ENCODE measurements around the gene RGS19. TPM values are rescaled to one million over a fixed set of nuclear protein-coding genes. Genes with fewer than 3 reads are reported as not detected.

Gene RGS19
- total RNA-seq, 1 donor from 2014 or later: 7.6 TPM

GRCh38 chr20:64035066-64035932, 44.0 kb downstream of the RGS19 start:
- H3K36me3 Mint-ChIP-seq (ENCODE audit: insufficient read depth): peaks cover 15% of the 10 kb centered on the region
- H3K27ac Mint-ChIP-seq: no peak overlapping the region
- no peak for DNase-seq (ENCODE audit: low spot score, unreplicated experiment)
- H3K9me3 Mint-ChIP-seq (ENCODE audit: low read depth): no peaks in the 10 kb centered on the region
- peaks cover 9% of the 10 kb centered on the region for H3K27me3 Mint-ChIP-seq
- peaks cover 20% of the 10 kb centered on the region for H3K4me1 Mint-ChIP-seq (ENCODE audit: low read depth)
- no peak for TF ChIP-seq CTCF (IDR thresholded peaks at IDR 0.05; ENCODE audit: unreplicated experiment)
- no peak overlapping the region for H3K4me3 Mint-ChIP-seq (ENCODE audit: low read depth)

GRCh38 chr20:64033981-64034493, 45.3 kb downstream of the RGS19 start:
- H3K4me3 Mint-ChIP-seq (ENCODE audit: low read depth): no peak overlapping the region
- DNase-seq (ENCODE audit: low spot score, unreplicated experiment): no peak
- H3K4me1 Mint-ChIP-seq (ENCODE audit: low read depth): peaks cover 19% of the 10 kb centered on the region
- H3K36me3 Mint-ChIP-seq (ENCODE audit: insufficient read depth): peaks cover 17% of the 10 kb centered on the region
- no peak for TF ChIP-seq CTCF (IDR thresholded peaks at IDR 0.05; ENCODE audit: unreplicated experiment)
- H3K27me3 Mint-ChIP-seq: peaks cover 4% of the 10 kb centered on the region
- no peaks in the 10 kb centered on the region for H3K9me3 Mint-ChIP-seq (ENCODE audit: low read depth)
- H3K27ac Mint-ChIP-seq: no peak overlapping the region

- no peak for DNase-seq (ENCODE audit: low spot score, unreplicated experiment)
- no peak overlapping the region for H3K27ac Mint-ChIP-seq
Observed at GRCh38 chr20:64032706-64033624, 46.4 kb downstream of the RGS19 start.

GRCh38 chr20:64031822-64032314, 47.5 kb downstream of the RGS19 start:
- H3K27ac Mint-ChIP-seq: no peak overlapping the region
- no peak overlapping the region for H3K4me3 Mint-ChIP-seq (ENCODE audit: low read depth)
- DNase-seq (ENCODE audit: low spot score, unreplicated experiment): no peak
- H3K4me1 Mint-ChIP-seq (ENCODE audit: low read depth): peaks cover 17% of the 10 kb centered on the region
- no peak for TF ChIP-seq CTCF (IDR thresholded peaks at IDR 0.05; ENCODE audit: unreplicated experiment)
- no peaks in the 10 kb centered on the region for H3K9me3 Mint-ChIP-seq (ENCODE audit: low read depth)
- H3K27me3 Mint-ChIP-seq: no peaks in the 10 kb centered on the region
- peaks cover 22% of the 10 kb centered on the region for H3K36me3 Mint-ChIP-seq (ENCODE audit: insufficient read depth)

More at GRCh38 chr20:64032706-64033624, 46.4 kb downstream of the RGS19 start:
- Mint-ChIP-seq H3K9me3 (ENCODE audit: low read depth) (no peaks in the 10 kb centered on the region), H3K4me3 (ENCODE audit: low read depth) (no peak overlapping the region), H3K27me3 (peaks cover 4% of the 10 kb centered on the region), H3K4me1 (ENCODE audit: low read depth) (peaks cover 19% of the 10 kb centered on the region), H3K36me3 (ENCODE audit: insufficient read depth) (peaks cover 20% of the 10 kb centered on the region)
- no peak for TF ChIP-seq CTCF (IDR thresholded peaks at IDR 0.05; ENCODE audit: unreplicated experiment)
